ENCODE results near the gene IGF2BP3.

Gene IGF2BP3

DNA sequence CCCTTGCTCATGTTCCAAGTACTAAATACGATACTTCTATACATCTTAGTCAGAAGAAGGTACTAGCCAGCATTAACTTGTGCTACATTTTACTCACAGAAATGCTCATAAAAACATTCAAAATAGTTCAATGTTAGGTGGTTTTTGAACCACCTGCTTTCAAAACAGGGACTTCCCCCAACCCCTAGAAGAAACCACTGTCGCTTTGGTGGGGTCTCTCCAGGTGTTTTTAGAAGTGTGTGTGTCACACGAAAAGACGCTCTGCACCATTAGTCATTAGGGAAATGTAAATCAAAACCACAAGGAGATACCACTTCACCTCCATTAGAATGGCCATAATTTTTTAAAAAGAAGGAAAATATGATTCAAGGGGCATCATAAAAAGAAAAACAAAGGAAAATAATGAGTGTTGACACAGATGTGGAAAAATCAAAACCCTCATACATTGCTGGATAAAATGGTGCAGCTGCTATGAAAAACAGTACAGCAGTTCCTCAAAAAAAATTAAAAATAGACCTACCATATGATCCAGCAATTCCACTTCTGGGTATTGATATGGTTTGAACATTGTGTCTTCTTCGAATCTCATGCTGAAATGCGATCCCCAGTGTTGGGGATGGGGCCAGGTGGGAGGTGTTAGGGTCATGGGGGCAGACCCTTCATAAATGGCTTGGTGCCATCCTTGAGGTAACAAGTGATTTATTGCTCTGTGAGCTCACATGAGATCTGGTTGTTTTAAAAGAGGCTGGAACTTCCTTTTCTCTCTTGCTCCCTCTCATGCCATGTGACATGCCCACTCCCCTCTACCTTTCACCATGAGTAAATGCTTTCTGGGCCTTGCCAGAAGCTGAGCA, 96.9 kb downstream of the IGF2BP3 start:
- ATAC-seq = peak; percentile 23; the same call in 2 of the 3 replicates
- TF ChIP-seq ARNTL (CRISPR knock-in tag; IDR thresholded peaks at IDR 0.05; ENCODE audit: borderline replicate concordance, low read depth) = no peak
- no peak for TF ChIP-seq ZNF8 (CRISPR knock-in tag; IDR thresholded peaks at IDR 0.05)
- no peak for TF ChIP-seq PPARA (CRISPR knock-in tag; IDR thresholded peaks at IDR 0.05; ENCODE audit: borderline replicate concordance)
- TF ChIP-seq, protein P1, sequence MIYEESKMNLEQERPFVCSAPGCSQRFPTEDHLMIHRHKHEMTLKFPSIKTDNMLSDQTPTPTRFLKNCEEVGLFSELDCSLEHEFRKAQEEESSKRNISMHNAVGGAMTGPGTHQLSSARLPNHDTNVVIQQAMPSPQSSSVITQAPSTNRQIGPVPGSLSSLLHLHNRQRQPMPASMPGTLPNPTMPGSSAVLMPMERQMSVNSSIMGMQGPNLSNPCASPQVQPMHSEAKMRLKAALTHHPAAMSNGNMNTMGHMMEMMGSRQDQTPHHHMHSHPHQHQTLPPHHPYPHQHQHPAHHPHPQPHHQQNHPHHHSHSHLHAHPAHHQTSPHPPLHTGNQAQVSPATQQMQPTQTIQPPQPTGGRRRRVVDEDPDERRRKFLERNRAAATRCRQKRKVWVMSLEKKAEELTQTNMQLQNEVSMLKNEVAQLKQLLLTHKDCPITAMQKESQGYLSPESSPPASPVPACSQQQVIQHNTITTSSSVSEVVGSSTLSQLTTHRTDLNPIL (CRISPR knock-in tag; IDR thresholded peaks at IDR 0.05; ENCODE audit: low read depth) = no peak
- TF ChIP-seq ISL1 (CRISPR knock-in tag; IDR thresholded peaks at IDR 0.05) = no peak
- TF ChIP-seq ZC3H10 (CRISPR knock-in tag; IDR thresholded peaks at IDR 0.05) = no peak

DNA sequence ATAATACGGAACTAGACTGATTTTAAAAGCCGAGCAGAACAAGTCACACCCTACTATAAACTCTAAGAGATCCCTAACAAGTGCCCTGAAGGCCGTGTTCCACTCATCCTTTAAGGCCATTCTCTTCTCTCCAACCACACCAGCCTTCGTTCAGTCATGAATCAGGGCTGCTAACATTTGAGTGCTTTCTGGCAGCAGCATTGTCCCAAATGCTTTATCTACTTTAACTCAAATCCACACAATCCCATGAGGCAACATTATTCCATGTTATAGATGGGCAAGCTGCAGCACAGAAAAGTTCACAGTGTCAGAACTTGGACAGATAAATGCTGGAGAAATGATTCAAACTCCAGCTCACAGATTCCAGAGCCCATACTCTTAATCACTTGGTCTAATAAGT, 97.7 kb downstream of the IGF2BP3 start:
- no peak for ATAC-seq
- TF ChIP-seq TOX (CRISPR knock-in tag; IDR thresholded peaks at IDR 0.05; ENCODE audit: borderline replicate concordance) (no peak), GLIS3 (CRISPR knock-in tag; IDR thresholded peaks at IDR 0.05) (no peak), OSR1 (CRISPR knock-in tag; IDR thresholded peaks at IDR 0.05) (no peak), BACH2 (CRISPR knock-in tag; IDR thresholded peaks at IDR 0.05; ENCODE audit: borderline replicate concordance) (no peak), TCF4 (CRISPR knock-in tag; IDR thresholded peaks at IDR 0.05; ENCODE audit: borderline replicate concordance) (no peak)
- TF ChIP-seq, protein P2, sequence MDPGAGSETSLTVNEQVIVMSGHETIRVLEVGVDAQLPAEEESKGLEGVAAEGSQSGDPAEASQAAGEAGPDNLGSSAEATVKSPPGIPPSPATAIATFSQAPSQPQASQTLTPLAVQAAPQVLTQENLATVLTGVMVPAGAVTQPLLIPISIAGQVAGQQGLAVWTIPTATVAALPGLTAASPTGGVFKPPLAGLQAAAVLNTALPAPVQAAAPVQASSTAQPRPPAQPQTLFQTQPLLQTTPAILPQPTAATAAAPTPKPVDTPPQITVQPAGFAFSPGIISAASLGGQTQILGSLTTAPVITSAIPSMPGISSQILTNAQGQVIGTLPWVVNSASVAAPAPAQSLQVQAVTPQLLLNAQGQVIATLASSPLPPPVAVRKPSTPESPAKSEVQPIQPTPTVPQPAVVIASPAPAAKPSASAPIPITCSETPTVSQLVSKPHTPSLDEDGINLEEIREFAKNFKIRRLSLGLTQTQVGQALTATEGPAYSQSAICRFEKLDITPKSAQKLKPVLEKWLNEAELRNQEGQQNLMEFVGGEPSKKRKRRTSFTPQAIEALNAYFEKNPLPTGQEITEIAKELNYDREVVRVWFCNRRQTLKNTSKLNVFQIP (CRISPR knock-in tag; IDR thresholded peaks at IDR 0.05; ENCODE audit: borderline replicate concordance, low read depth) = no peak

DNA sequence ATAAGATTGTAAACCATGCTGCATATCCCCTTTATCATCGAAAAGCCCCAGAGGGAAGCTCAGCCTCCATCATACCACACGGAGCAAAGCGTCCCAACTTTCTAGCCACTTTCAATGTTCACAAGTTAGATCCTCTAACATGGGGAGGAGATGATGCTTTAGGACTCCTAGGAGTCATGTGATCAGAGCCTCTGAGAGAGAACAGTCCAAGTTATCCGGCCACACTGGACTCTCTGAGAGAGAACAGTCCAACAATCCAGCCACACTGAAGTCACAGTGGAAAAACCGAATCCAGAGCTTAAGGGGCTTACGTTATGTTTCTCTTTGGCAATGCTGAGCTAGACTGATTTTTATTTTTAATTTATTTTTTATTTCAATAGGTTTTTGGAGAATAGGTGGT, 98.6 kb downstream of the IGF2BP3 start:
- TF ChIP-seq SNAI2 (CRISPR knock-in tag; IDR thresholded peaks at IDR 0.05) (no peak), ARNTL (CRISPR knock-in tag; IDR thresholded peaks at IDR 0.05; ENCODE audit: borderline replicate concordance, low read depth) (no peak), TCF4 (CRISPR knock-in tag; IDR thresholded peaks at IDR 0.05; ENCODE audit: borderline replicate concordance) (no peak), OSR1 (CRISPR knock-in tag; IDR thresholded peaks at IDR 0.05) (no peak)
- no peak for ATAC-seq

DNA sequence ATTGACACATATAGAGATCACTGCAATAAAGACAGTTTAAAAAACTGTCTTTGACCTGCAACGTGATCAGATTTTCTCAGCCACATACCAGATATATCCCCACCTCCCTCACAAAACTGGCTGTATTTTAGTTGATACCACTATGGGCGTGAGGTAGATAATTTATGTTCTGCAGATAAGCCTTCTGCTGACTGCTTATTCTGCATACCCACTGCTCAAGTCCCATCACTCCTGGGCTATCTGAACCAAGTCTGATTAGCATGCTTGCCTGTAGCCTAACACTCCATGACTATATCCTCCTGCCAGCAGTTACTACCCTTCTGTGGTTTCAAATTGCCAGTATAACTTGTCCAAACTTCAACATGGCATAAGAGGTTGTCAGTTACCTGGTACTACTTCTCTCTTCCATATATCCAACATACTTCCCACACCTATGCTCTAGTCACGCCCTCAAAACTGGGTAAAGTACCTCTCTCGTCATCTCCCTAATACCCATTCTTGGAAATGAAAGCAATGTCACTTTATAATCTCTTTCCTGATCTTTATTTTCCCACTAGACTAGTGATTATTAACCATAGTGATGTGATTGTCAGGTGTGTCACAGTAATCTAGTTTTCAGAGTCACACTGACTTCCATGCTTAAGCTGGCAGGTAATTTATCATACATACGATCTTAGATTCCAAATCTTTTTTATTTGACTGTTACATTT, 100.4 kb downstream of the IGF2BP3 start:
- TF ChIP-seq ZNF8 (CRISPR knock-in tag; IDR thresholded peaks at IDR 0.05) = no peak
- ATAC-seq = no peak; the same call in 2 of the 3 replicates

DNA sequence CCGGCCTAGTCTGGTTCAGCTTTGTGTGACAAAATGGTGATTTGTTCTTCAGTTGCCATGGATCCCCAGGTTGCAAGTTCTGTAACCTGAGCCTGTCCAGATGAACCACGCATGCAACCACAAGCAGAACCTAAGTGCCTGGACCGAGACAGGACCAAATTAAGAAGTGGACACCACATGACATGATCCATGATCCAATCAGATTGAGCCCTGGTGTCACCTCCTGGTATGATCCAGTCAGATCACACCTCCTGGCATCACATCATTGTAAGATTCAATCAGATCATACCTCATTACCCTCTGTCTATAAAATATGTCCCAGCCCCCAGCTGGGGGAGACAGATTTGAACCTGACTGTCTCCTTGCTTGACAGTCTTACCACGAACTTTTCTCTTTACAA, 101.2 kb downstream of the IGF2BP3 start:
- ATAC-seq = no peak
- TF ChIP-seq TCF4 (CRISPR knock-in tag; IDR thresholded peaks at IDR 0.05; ENCODE audit: borderline replicate concordance) = no peak
- TF ChIP-seq, protein P3, sequence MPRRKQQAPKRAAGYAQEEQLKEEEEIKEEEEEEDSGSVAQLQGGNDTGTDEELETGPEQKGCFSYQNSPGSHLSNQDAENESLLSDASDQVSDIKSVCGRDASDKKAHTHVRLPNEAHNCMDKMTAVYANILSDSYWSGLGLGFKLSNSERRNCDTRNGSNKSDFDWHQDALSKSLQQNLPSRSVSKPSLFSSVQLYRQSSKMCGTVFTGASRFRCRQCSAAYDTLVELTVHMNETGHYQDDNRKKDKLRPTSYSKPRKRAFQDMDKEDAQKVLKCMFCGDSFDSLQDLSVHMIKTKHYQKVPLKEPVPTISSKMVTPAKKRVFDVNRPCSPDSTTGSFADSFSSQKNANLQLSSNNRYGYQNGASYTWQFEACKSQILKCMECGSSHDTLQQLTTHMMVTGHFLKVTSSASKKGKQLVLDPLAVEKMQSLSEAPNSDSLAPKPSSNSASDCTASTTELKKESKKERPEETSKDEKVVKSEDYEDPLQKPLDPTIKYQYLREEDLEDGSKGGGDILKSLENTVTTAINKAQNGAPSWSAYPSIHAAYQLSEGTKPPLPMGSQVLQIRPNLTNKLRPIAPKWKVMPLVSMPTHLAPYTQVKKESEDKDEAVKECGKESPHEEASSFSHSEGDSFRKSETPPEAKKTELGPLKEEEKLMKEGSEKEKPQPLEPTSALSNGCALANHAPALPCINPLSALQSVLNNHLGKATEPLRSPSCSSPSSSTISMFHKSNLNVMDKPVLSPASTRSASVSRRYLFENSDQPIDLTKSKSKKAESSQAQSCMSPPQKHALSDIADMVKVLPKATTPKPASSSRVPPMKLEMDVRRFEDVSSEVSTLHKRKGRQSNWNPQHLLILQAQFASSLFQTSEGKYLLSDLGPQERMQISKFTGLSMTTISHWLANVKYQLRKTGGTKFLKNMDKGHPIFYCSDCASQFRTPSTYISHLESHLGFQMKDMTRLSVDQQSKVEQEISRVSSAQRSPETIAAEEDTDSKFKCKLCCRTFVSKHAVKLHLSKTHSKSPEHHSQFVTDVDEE (CRISPR knock-in tag; IDR thresholded peaks at IDR 0.05) = no peak

DNA sequence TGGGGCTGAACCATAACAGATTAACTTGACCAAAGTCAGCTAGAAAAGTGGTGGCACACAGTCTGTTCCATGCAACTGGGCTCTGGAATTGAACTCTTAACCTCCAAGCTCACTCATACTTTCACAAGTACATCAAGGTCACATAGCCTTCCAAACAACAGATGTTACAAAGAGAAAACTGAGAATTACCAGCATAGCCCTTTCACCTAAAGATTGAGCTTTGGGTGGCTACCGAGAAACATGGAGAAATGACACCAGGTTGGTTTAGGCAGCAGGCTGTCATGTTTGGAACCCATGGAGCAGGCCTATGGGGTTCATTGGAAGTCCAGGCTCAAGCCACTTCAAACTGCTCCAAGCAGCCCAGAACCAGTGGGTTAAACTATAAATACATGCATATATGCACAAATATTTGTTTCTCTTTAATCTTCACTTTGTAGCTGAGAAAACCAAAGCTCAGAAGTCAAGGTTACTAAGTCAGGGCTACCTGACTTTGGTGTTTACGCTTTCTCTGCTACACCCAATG, 112.1 kb downstream of the IGF2BP3 start:
- peak; percentile 42 for ATAC-seq
- TF ChIP-seq ISL1 (CRISPR knock-in tag; IDR thresholded peaks at IDR 0.05) (no peak), TCF4 (CRISPR knock-in tag; IDR thresholded peaks at IDR 0.05; ENCODE audit: borderline replicate concordance) (no peak), OSR1 (CRISPR knock-in tag; IDR thresholded peaks at IDR 0.05) (no peak)

Measured in SK-N-SH treated with all-trans-retinoic acid at 6 μM for 48 hours (cell line).